Measurements from ENCODE around the gene ELAVL1.

The ELAVL1 gene

GRCh38 chr19:7908742-7909461, 96.5 kb downstream of the ELAVL1 start:
- DNase-seq = no peak

Measured in kidney glomerular epithelial cell (primary cell).